Hematopoietic multipotent progenitor cell (in vitro differentiated cells): ENCODE measurements around the gene FRMD1. TPM values are rescaled to one million over a fixed set of nuclear protein-coding genes. Genes with fewer than 3 reads are reported as not detected.
A peak's percentile ranks its signal among the peaks of the same experiment; 100 is the strongest.

Source experiments
- DNase-seq, 3 donors: peaks; one replicate each; pipeline ENCODE4 v3.0.0-alpha.2; 2011 to 2015; ENCODE audit warnings: low read depth in 2 of 3, low spot score in 2 of 3
- total RNA-seq: library from RNA; depleted of rRNA; stranded (reverse); fragments of >200 nt; gene quantifications from one replicate; pipeline ENCODE4 v1.2.3, GENCODE V29; 2012

FRMD1 gene
- total RNA-seq, 1 donor = not detected

DNA sequence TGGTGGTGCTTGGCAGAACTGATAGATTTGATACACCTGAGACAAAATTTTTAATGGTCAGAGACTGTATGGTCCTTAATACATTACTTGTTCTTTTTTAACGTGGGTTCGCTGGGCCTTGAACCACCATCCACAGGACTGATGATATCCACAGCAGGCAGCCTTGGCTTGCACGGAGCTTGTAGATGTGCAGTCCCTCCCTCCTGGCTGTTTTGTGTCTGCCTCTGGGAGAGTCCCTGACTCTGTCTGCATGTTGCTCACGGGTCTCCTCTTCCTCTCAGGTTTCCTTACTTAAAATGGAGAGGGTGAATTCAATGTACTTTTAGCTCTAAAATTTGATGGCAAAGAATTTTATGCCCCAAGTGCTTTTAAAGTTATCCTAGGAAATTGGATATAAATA is 64.0 kb downstream of the FRMD1 start:
- DNase-seq = no peak

DNA sequence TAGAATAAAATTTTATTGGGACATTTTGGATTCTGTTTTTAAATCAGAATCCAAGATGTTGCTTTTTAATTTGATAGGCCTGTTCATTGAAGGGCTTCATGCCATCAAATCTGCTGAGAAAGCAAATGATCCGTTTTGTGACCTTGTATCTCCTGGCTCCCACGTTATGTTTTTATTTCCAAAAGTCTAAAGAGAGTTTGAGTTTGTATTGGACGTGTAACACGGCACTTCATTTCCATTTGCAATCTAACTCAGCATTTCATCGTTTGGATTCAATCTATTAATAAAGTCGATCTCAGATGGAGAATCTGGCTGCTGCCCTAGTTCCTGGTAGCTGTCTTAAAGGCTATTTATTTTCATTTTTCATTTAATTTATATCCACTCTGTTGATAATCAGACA is 64.6 kb downstream of the FRMD1 start:
- DNase-seq = no peak

DNA sequence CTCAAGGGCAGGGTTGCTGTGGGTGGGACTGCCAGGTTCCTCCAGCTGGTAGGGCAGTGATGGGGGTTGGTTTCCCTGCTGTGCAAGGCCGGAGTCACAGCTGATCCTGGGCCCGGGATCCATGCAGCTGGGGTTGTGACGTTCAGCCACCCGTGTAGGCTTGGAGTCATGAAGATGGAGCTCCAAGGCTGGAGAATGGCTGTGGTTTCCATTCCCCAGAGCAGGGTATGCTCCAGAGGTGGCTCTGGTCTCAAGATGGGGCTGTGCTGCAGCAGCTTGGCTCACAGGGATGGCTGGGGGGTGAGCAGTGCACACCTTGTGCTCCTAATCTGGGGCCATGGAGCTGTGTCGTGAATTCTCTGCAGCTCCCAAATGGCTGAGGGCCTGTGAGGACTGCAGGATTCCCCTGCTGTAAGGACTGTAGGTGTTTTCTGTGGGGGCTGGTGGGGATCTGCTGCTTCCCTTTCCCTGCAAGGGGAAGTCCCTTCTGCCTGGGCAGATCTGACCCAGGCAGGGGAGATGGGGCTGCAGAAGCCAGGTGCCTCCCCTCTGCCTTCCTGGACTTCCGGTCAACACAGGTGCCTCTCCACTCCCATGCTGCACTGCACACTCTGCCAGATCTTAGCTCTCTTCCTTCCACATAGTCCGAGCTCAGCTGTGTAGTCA is 65.6 kb downstream of the FRMD1 start:
- DNase-seq = no peak

DNA sequence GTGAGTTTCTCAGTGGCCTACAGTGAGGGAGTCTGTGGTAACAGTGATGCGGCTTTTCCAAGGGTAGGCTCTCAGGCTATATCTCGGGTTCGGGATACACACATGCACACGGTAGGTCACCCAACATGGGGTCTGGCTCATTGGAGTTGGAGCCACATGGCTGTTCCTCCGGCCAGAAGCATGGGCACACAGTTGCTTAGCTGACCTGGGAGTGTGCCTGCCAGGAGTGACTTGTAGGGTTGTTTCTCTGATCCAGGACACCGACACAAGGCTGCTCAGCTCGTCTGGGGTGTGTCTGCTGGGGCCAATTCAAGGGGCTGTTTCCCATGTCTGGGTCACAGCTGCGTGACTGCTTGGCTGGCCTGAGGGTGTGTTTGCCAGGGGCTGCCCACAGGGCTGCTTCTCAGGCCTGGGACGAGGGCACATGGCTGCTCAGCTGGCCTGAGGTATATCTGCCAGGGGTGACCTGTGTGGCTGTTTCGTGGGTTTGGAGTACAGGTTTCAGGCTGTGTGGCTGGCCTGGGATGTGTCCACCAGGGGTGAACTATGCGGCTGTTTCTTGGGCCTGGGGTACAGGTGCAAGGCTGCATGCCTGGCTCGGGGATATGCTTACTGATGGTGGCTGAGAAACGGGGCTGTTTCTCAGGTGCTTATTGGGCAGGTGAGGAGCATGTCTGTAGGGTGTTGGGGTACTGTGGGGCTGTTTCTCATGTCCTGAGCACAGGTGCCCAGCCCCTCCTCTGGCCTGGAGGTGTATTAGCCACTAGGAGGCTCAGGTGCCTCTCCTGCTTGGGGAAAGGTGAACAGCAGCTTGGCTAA is 66.4 kb downstream of the FRMD1 start:
- DNase-seq = no peak

DNA sequence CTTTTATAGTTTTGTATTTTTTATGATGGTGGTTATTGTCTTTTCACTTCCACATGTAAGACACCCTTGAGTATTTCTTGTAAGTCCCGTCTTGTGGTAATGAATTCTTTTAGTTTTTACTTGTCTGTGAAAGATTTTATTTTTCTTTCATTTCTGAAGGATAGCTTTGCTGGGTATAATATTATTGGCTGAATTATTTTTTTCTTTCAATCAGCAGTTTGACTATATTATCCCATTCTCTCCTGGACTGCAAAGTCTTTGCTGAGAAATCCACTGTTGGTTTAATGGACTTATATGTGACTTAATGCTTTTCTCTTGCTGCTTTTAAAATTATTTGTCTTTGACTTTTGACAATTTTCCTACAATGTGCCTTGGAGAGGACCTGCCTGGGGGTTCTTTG is 67.7 kb downstream of the FRMD1 start:
- DNase-seq = no peak

DNA sequence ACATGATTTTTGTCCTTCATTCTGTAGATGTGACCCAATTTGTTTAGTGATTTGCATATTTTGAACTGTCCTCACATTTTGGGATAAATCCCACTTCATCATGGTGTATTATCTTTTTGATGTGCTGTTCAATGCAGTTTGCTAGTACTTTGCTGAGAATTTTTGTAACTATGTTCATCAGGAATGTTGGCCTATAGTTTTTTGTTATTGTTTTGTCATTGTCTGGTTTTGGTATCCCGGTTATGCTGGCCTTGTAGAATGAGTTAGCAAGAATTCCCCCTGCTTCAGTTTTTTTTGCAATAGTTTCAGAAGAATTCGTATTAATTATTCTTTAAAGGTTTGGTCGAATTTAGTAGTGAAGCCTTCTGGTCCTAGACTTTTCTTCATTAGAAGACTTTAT is 69.7 kb downstream of the FRMD1 start:
- no peak for DNase-seq

DNA sequence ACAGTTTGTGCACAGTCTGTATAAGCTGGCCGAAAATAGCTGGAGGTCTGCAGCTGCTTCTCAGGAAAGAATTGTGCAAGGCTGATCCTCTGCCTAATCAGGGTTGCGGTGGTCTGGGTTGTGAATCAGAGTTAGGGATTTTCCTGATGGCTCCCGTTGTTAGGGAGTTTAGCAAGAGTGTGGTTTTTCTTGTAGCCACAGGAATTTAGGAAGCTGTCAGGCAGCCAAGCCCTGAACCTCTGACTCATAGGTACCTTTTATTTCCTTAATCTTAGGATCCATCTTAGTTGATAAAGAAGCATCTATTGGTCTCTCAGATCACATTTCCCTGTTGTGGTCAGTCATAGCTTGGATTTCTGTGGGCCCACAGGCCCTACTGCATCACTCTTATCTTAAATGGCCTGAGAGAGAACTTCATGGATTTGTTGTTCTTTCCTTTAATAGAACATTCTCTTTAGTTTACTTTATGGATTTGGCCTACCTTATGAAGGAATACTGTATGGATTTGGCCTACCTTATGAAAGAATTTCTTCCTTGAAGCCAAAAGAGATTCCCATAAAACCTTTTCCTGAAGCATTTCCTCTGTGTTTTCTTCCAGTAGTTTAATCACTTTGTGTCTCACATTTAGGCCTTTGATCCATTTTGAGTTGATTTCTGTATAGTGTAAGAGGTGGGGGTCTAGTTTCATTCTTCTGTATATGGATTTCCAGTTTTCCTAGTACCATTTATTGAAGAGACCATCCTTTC is 71.2 kb downstream of the FRMD1 start:
- DNase-seq = peak in 2 of 3 donors; percentile 4 to 5

DNA sequence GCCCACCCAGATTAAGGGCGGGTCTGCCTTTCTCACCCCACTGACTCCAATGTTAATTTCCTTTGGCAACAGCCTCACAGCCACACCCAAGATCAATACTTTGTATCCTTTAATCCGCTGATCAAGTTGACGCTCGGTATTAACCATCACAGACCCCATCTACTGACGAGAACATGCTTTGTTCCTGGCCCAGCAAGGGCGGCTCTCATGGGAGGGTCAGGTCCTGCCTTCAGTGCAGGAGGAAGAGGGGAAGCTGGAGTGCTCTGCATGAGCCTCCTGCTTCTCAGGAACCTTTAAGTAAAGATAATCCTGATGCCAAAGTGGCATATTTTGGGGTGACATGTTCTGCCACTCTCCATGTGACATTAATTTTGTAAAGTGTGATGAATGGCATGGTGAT is 73.2 kb downstream of the FRMD1 start:
- no peak for DNase-seq

DNA sequence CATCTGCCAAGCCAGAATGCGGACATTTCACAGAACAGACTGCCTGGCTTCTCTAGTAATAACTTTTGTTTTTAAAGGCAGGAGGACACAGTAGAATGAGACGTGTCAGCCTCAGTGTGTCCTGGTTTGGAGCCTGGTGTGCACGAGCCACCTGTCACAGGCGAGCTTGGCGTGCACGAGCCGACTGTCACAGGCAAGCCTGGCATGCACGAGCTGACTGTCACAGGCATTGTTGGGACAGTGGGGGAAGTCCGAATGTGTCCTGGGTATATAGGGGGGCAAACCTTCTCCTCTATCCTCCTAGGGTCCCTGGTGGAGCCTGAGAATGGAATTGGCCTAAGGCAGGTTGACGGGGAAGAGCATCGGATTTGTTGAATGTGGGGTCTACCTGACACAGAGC is 74.1 kb downstream of the FRMD1 start:
- DNase-seq = no peak

DNA sequence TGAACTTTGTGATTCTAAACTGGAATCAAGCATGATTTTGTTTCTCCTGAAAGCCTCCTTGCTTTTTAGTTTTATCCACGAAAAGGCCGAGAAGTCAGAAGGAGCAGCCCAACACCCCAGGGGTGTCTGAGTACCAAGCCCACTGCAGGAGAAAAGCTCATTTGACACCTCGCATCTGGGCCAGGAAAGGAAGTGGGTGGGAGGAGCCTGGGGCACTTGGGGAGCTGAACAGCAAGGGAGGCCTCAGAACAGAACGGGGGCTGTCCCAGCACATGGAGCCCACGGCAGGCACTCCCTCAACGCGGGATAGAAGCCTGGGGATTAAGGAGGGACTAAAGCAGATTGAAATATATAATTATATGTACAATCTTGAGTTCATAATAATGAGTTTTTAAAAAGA is 75.0 kb downstream of the FRMD1 start:
- DNase-seq = no peak

Other genes starting within 250 kb of the FRMD1 start
- not detected for gene KIF25, start 81.5 kb downstream of the FRMD1 start, total RNA-seq
- not detected for gene DACT2, start 240.6 kb upstream of the FRMD1 start, total RNA-seq